Astrocyte (in vitro differentiated cells and primary cell): ENCODE measurements around the gene SLC16A10.

Experiments used
- CTCF ChIP-seq: IDR thresholded peaks from 2 replicates; pipeline ENCODE4 v1.5.1; 2011; ENCODE audit warnings: low read depth, mild to moderate bottlenecking, inconsistent platforms, low read length, moderate library complexity; ENCODE audit not compliant: insufficient read depth
- EZH2 ChIP-seq: IDR thresholded peaks from 2 replicates; pipeline ENCODE4 v1.6.1; 2012; ENCODE audit warnings: mild to moderate bottlenecking, low read length, inconsistent platforms; ENCODE audit not compliant: insufficient read depth

- TF ChIP-seq CTCF (no peak), EZH2 (no peak)
Measured at GRCh38 chr6:111199935-111200334, 112.6 kb downstream of the SLC16A10 start.
